GM12891 (cell line): ENCODE measurements around the gene HSD17B2.
"Not testable (repeated sequence)": the region's sequence is repeated elsewhere in the genome, so short reads cannot be mapped to it uniquely, and the experiment has no call there.

ENCODE experiments used
- DNase-seq: peaks from one replicate; pipeline ENCODE4 v3.0.0; 2011; ENCODE audit warnings: low spot score; ENCODE audit not compliant: insufficient read length
- FAIRE-seq: peaks from 2 replicates; lab custom pipeline; 2011; peaks lifted over from hg19 to GRCh38; lab: Jason Lieb, UNC
- PAX5 ChIP-seq: IDR thresholded peaks from 2 replicates; pipeline ENCODE4 v1.6.1; 2011; ENCODE audit warnings: low read length, moderate library complexity, mild to moderate bottlenecking; ENCODE audit not compliant: insufficient read depth, severe bottlenecking
- POLR2A ChIP-seq: IDR thresholded peaks from 2 replicates; pipeline ENCODE4 v1.6.1; 2011; ENCODE audit warnings: low read depth, low read length, control low read depth
- POLR2AphosphoS5 ChIP-seq: IDR thresholded peaks from 2 replicates; pipeline ENCODE4 v1.6.1; 2011; ENCODE audit warnings: low read depth, low read length, control low read depth
- POU2F2 ChIP-seq: IDR thresholded peaks from 2 replicates; pipeline ENCODE4 v1.6.1; 2011; ENCODE audit warnings: low read depth, mild to moderate bottlenecking, control low read depth, low read length, moderate library complexity
- SPI1 ChIP-seq: IDR thresholded peaks from 2 replicates; pipeline ENCODE4 v1.6.1; 2011; ENCODE audit warnings: low read depth, low read length, control low read depth
- TAF1 ChIP-seq: IDR thresholded peaks from 2 replicates; pipeline ENCODE4 v1.6.1; 2011; ENCODE audit warnings: low read depth, low read length, control low read depth

HSD17B2 gene

DNA sequence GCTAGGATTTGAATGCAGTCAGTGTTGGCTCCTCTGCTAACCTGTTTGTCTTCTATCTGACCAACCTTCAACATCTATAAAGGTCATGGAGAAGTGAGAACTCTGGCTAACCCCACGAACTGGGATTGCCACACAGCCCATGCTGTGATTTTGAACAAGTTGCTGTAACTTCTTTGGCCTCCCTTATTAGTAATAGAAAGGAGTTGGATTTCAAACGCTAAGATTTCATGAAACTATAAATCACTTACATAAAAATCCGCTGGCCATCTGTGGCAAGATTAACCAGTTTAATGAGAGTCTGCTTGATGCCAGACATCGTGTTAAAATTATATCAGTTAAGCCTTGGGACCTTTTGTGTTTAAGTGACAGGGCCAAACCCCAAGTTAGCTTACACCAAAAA is 53.4 kb downstream of the HSD17B2 start:
- no peak for DNase-seq
- FAIRE-seq = no peak
- TF ChIP-seq POLR2A (no peak), POU2F2 (no peak), SPI1 (no peak), TAF1 (no peak), PAX5 (no peak), POLR2AphosphoS5 (no peak)

DNA sequence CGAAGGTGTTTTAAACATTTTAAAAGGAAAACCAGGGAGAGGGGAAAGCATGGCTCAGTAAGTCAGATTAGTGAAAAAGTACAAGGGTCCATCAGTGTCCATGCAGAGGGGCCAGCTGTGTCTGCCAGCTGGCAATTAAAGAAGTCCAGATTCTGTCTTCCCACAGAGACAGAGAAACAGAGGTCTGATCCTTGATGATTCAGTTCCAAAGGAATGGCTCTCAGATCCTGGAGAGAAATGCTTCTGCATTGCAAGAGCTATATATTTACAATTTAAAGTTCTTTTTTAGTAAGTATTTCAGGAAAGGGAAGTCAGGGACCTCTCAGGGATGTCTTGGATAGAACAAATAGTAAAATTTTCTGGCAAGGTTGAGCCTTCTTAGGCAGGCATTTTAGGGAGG is 56.2 kb downstream of the HSD17B2 start:
- DNase-seq (no peak), FAIRE-seq (no peak)
- TF ChIP-seq PAX5 (no peak), SPI1 (no peak), POLR2A (no peak), TAF1 (no peak), POLR2AphosphoS5 (no peak), POU2F2 (no peak)

DNA sequence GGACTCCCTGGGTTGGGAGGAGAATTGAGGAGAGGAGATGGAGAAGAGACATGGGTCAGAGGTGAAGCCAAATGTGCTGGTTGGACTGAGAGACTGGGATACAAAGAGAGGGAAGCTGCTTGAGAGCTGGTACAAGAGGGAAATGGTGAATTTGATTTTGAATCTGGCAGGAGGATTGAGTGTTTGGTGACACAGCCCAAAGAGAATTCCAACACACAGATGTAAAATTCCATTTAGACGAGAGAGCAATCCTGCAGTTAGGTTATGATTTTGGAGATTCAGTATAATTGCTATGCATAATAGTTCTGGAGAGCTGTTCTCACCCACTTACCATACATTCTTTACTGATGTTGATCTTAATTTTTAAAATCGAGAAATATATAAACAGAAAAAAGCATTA is 57.7 kb downstream of the HSD17B2 start:
- TF ChIP-seq POU2F2 (no peak), PAX5 (no peak), POLR2A (no peak), TAF1 (no peak), SPI1 (no peak), POLR2AphosphoS5 (no peak)
- FAIRE-seq (no peak), DNase-seq (no peak)

DNA sequence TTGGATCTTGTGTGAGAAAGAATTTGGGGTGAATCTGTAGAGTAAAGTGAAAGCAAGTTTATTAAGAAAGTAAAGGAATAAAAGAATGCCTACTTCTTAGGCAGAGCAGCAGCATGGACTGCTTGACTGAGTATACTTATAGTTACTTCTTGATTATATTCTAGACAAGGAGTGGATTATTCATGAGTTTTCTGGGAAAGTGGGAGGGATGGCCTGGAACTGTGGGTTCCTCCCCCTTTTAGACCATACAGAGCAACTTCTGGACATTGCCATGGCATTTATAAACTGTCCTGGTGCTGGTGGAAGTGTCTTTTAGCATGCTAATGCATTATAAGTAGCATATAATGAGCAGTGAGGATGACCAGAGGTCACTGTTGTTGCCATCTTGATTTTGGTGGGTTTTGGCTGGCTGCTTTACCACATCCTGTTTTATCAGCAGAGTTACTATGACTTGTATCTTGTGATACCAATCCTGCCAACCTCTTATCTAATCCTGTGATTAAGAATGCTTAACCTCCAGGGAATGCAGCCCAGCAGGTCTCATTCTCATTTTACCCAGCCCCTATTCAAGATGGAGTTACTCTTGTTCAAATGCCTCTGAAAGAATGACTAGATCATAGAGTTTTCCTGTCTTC is 58.7 kb downstream of the HSD17B2 start:
- no peak for FAIRE-seq
- TF ChIP-seq POLR2AphosphoS5 = no peak

DNA sequence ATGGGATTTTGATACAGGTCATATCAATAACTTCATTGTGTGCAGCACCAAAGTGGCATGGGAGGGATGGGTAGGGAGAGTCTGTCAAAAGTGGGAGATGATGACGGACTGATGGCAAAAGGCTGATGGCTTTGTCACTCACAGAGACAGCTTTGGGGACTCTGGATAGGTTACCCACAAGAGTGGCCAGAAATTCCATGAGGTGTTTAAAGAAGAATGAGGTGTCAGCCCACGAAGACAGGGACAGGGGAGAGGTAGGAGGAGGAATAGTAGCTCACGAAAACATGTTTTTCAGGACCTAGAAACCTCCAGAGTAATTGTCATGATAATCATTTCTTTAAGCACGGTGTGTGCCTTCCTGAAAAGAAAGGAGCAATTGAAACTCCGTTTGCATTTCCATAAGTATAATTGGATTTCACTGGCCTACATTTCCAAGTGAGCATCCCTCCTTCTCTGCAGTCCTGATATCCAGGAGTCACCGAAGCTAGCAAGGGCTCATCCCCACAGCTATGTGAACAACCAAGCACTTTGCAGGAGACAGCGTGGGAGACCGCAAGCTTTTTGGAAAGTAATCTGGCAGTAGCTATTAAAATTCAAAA is 60.0 kb downstream of the HSD17B2 start:
- FAIRE-seq = no peak
- TF ChIP-seq SPI1 (no peak), TAF1 (no peak), POU2F2 (no peak), POLR2AphosphoS5 (no peak), POLR2A (no peak), PAX5 (no peak)
- no peak for DNase-seq

More for the DNA sequence above, 58.7 kb downstream of the HSD17B2 start:
- no peak for DNase-seq

DNA sequence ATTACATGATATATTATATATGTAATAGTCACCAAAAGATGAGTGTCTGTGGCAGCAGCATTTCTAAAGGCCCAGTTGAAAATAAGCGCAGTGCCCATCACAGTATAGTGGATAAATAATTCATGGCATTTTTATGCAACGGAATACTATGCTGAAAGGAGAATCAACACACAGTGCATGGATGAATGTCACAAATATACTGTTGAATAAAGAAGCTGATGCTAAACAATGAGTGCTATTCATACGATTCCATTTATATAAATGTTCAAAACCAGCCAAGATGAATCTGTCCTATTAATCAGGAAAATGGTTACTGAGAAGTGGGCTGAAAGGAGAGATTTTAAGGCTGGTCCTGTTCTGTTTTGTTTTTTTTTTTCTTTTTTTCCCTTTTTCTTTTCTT is 61.6 kb downstream of the HSD17B2 start:
- TF ChIP-seq POU2F2 (no peak), POLR2AphosphoS5 (no peak), TAF1 (no peak), SPI1 (no peak), POLR2A (no peak), PAX5 (no peak)
- DNase-seq (no peak), FAIRE-seq (no peak)

DNA sequence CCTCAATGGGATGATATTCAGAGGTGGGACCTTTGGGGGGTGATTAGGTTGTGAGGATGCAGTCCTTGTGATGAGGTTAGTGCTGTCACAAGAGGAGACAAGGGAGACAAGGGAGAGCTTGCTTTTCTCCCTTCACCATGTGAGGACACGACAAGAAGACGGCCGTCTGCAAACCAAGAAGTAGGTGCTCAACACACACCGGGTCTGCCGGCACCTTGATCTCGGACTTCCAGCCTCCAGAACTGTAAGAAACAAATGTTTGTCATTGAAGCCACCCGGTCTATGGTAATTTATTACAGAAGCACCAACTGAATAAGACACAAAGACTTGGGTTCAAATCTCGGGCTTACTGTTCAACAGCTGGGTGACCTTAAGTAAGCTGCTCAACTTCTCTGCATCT is 70.1 kb downstream of the HSD17B2 start:
- TF ChIP-seq SPI1 (no peak), PAX5 (no peak), TAF1 (no peak), POLR2A (no peak), POLR2AphosphoS5 (no peak), POU2F2 (no peak)
- FAIRE-seq (no peak), DNase-seq (no peak)

DNA sequence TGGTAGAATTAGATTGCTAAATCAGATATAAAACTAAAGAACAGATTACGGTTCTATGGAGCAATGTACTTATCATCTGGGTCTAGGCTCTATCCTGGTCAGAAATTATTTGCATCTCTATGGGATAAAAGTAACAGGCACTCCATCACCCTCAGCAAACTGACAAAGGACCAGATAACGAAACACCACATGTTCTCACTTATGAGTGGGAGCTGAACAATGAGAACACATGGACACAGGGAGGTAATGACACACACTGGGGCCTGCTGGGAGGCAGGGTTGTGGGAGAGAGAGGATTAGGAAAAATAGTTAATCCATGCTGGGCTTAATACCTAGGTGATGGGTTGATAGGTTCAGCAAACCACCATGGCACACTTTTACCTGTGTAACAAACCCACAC is 73.0 kb downstream of the HSD17B2 start:
- no peak for TF ChIP-seq POU2F2
- no peak for TF ChIP-seq POLR2AphosphoS5
- no peak for TF ChIP-seq POLR2A
- no peak for TF ChIP-seq SPI1
- TF ChIP-seq PAX5 = no peak
- no peak for TF ChIP-seq TAF1
- no peak for DNase-seq
- no peak for FAIRE-seq

DNA sequence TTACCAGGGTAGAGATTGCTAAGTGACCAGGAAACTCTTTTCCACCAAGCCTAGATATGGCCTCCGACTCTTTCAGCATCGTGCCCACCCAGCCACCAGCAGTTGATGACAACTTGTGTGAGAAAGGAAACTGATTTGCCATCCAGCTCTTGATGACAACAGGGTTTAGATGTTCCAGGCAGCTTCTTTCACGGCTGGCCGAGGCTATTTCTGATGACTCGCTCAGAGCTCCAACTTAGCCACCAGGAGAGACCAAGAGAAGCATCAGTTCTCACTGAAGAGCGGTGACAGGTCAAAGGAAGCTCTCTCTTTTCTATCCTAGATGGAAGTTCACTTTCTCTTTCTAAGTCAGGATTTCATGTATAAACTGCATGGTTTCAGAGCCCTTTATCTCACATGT is 73.7 kb downstream of the HSD17B2 start:
- no peak for FAIRE-seq
- no peak for TF ChIP-seq PAX5
- TF ChIP-seq TAF1 = no peak
- no peak for TF ChIP-seq SPI1
- no peak for TF ChIP-seq POLR2AphosphoS5
- no peak for TF ChIP-seq POU2F2
- no peak for TF ChIP-seq POLR2A

DNA sequence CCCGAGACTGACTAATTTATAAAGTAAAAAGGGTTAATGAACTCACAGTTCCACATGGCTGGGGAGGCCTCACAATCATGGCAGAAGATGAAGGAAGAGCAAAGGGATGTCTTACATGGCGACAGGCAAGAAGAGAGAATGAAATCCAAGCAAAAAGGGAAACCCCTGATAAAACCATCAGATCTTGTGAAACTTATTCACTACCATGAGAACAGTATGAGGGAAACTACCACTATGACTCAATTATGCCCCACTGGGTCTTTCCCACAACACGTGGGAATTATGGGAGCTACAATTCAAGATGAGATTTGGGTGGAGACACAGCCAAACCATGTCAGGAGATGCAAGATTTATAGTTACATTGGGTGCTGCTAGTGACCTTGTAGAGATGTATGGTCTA is 74.2 kb downstream of the HSD17B2 start:
- not testable (repeated sequence) for DNase-seq

More for the DNA sequence above, 73.7 kb downstream of the HSD17B2 start:
- no peak for DNase-seq

More for the DNA sequence above, 74.2 kb downstream of the HSD17B2 start:
- FAIRE-seq = not testable (repeated sequence)
